Muscle layer of duodenum (tissue), 2 donors: ENCODE data around the gene DHH.
"Not testable (repeated sequence)": the region's sequence is repeated elsewhere in the genome, so short reads cannot be mapped to it uniquely, and the experiment has no call there.

Experiments
- H3K27ac ChIP-seq: one replicate; pipeline ENCODE4 v1.7.0; 2013; ENCODE audit warnings: mild to moderate bottlenecking, low read length
- H3K27me3 ChIP-seq: one replicate; pipeline ENCODE4 v1.7.0; 2013; ENCODE audit warnings: low read depth, mild to moderate bottlenecking, control low read depth, low read length
- H3K36me3 ChIP-seq, 2 donors: one replicate each; pipeline ENCODE4 v1.7.0; 2013; ENCODE audit warnings: low read length in 2 of 2, control low read depth in 1 of 2, mild to moderate bottlenecking in 1 of 2; ENCODE audit not compliant: insufficient read depth in 2 of 2, control insufficient read depth in 1 of 2
- H3K4me1 ChIP-seq, 2 donors: one replicate each; pipeline ENCODE4 v1.7.0; 2013; ENCODE audit warnings: low read length in 2 of 2, mild to moderate bottlenecking in 2 of 2, control low read depth in 1 of 2, moderate library complexity in 1 of 2; ENCODE audit not compliant: insufficient read depth in 2 of 2, control insufficient read depth in 1 of 2
- H3K4me3 ChIP-seq, 2 donors: one replicate each; pipeline ENCODE4 v1.7.0; 2013; ENCODE audit warnings: low read length in 2 of 2, low read depth in 1 of 2, mild to moderate bottlenecking in 1 of 2
- H3K9me3 ChIP-seq, 2 donors: one replicate each; pipeline ENCODE4 v1.7.0; 2013; ENCODE audit warnings: low read length in 2 of 2, control low read depth in 1 of 2, mild to moderate bottlenecking in 1 of 2; ENCODE audit not compliant: control insufficient read depth in 1 of 2
- donor health status: healthy.

DHH gene

GRCh38 chr12:49066120-49066519 is 28.5 kb downstream of the DHH start:
- Histone ChIP-seq H3K27ac (no peak overlapping the region), H3K36me3 (no peaks in the 10 kb centered on the region), H3K4me3 (no peak overlapping the region), H3K27me3 (no peaks in the 10 kb centered on the region), H3K9me3 (no peaks in the 10 kb centered on the region), H3K4me1 (peaks cover 0 to 18% of the 10 kb centered on the region in 2 donors)

GRCh38 chr12:49064767-49065152 is 29.8 kb downstream of the DHH start:
- Histone ChIP-seq H3K27me3 (no peaks in the 10 kb centered on the region), H3K27ac (no peak overlapping the region), H3K36me3 (peaks cover 0 to 3% of the 10 kb centered on the region in 2 donors), H3K4me1 (peaks cover 0 to 14% of the 10 kb centered on the region in 2 donors), H3K9me3 (no peaks in the 10 kb centered on the region), H3K4me3 (no peak overlapping the region)

- not testable (repeated sequence) for H3K27ac ChIP-seq, H3K4me3 ChIP-seq, H3K36me3 ChIP-seq, H3K27me3 ChIP-seq, H3K9me3 ChIP-seq
- peaks cover 13 to 27% of the 10 kb centered on the region in 2 donors for H3K4me1 ChIP-seq
These were observed 32.7 kb downstream of the DHH start for GRCh38 chr12:49061916-49062315.

- H3K27me3 ChIP-seq: no peaks in the 10 kb centered on the region
- peak overlapping the region; percentile 89 to 92 for H3K4me3 ChIP-seq
- H3K27ac ChIP-seq: peak overlapping the region; percentile 94
- H3K36me3 ChIP-seq: peaks cover 0 to 3% of the 10 kb centered on the region in 2 donors
- no peaks in the 10 kb centered on the region for H3K9me3 ChIP-seq
- peaks cover 20 to 34% of the 10 kb centered on the region in 2 donors for H3K4me1 ChIP-seq
These were observed 33.4 kb downstream of the DHH start for GRCh38 chr12:49061157-49061650.

GRCh38 chr12:49060237-49061156 is 34.1 kb downstream of the DHH start, which contains the start of gene KMT2D:
KMT2D (minus strand) TSS chr12:49060794; CDS start chr12:49055324, 5,470 bp downstream.
- Histone ChIP-seq H3K27me3 (no peaks in the 10 kb centered on the region), H3K4me3 (peak within 1 kb of the TSS; percentile 89 to 92), H3K36me3 (peaks cover under 1 to 3% of the 10 kb centered on the region in 2 donors), H3K9me3 (no peaks in the 10 kb centered on the region), H3K4me1 (peaks cover 25 to 42% of the 10 kb centered on the region in 2 donors), H3K27ac (peak within 1 kb of the TSS; percentile 94)

GRCh38 chr12:49059299-49060171 is 35.1 kb downstream of the DHH start:
- H3K9me3 ChIP-seq: no peaks in the 10 kb centered on the region
- peaks cover 5 to 10% of the 10 kb centered on the region in 2 donors for H3K36me3 ChIP-seq
- no peaks in the 10 kb centered on the region for H3K27me3 ChIP-seq
- H3K27ac ChIP-seq: peak overlapping the region; percentile 94
- peak overlapping the region; percentile 89 to 92 for H3K4me3 ChIP-seq
- peaks cover 31 to 48% of the 10 kb centered on the region in 2 donors for H3K4me1 ChIP-seq

GRCh38 chr12:49059045-49059298 is 35.6 kb downstream of the DHH start:
- peak overlapping the region; percentile 94 for H3K27ac ChIP-seq
- H3K9me3 ChIP-seq: no peaks in the 10 kb centered on the region
- H3K4me1 ChIP-seq: peaks cover 31 to 48% of the 10 kb centered on the region in 2 donors
- H3K4me3 ChIP-seq: peak overlapping the region; percentile 89 to 92
- H3K36me3 ChIP-seq: peaks cover 11 to 12% of the 10 kb centered on the region in 2 donors
- H3K27me3 ChIP-seq: no peaks in the 10 kb centered on the region

GRCh38 chr12:49058366-49059044 is 36.1 kb downstream of the DHH start:
- no peaks in the 10 kb centered on the region for H3K9me3 ChIP-seq
- peak overlapping the region; percentile 94 for H3K27ac ChIP-seq
- peaks cover 16 to 17% of the 10 kb centered on the region in 2 donors for H3K36me3 ChIP-seq
- peak overlapping the region; percentile 89 to 92 for H3K4me3 ChIP-seq
- no peaks in the 10 kb centered on the region for H3K27me3 ChIP-seq
- H3K4me1 ChIP-seq: peaks cover 31 to 48% of the 10 kb centered on the region in 2 donors

- Histone ChIP-seq H3K27ac (peak overlapping the region; percentile 94), H3K9me3 (no peaks in the 10 kb centered on the region), H3K27me3 (no peaks in the 10 kb centered on the region), H3K4me1 (peaks cover 31 to 48% of the 10 kb centered on the region in 2 donors), H3K4me3 (peak overlapping the region; percentile 89 to 92), H3K36me3 (peaks cover 22 to 23% of the 10 kb centered on the region in 2 donors)
These were observed 36.7 kb downstream of the DHH start for GRCh38 chr12:49057888-49058287.

GRCh38 chr12:49055978-49056754 is 38.4 kb downstream of the DHH start:
- H3K36me3 ChIP-seq: peaks cover 34 to 39% of the 10 kb centered on the region in 2 donors
- peaks cover 31 to 42% of the 10 kb centered on the region in 2 donors for H3K4me1 ChIP-seq
- peak overlapping the region; percentile 89 to 92 for H3K4me3 ChIP-seq
- no peaks in the 10 kb centered on the region for H3K27me3 ChIP-seq
- peak overlapping the region; percentile 12 for H3K27ac ChIP-seq
- no peaks in the 10 kb centered on the region for H3K9me3 ChIP-seq
